HCT116 (cell line): ENCODE measurements around the gene DPP6. TPM values are rescaled to one million over a fixed set of nuclear protein-coding genes. Genes with fewer than 3 reads are reported as not detected.

Source experiments
- ATAC-seq: fragments of 200-7000 bp; cut with Tn5 transposase; 2 replicates; pipeline ENCODE4 v1.9.1; 2020; ENCODE audit warnings: mild to moderate bottlenecking, moderate library complexity
- BruUV-seq: library from RNA; stranded (reverse); fragments of 400-500 nt; replicated peaks from 2 replicates; lab custom pipeline; 2021; lab: Mats Ljungman, UMichigan
- CTCF ChIA-PET: fragments of 300-600 bp; sonication (Branson Sonifier 250); formaldehyde crosslinking; loops from one replicate; lab custom pipeline; 2021; ENCODE audit warnings: antibody characterized with exemption; lab: Charles Lee
- POLR2A ChIA-PET: fragments of 300-600, 350-600 bp; sonication (Branson Sonifier 250); formaldehyde crosslinking; loops from one replicate; lab custom pipeline; 2021; ENCODE audit warnings: antibody characterized with exemption; lab: Charles Lee
- RAD21 ChIA-PET, 2 experiments: fragments of 300-600 bp; sonication (Branson Sonifier 250); formaldehyde crosslinking; loops; one replicate each; lab custom pipeline; 2023; ENCODE audit warnings: low total read pairs in 2 of 2; ENCODE audit not compliant: uncharacterized antibody in 2 of 2, unreplicated experiment in 2 of 2, low non-redundant PET in 1 of 2; lab: Charles Lee
- DNase-seq: peaks from one replicate; pipeline ENCODE4 v3.0.0-alpha.2; 2010; ENCODE audit warnings: low read depth, low spot score
- H2AFZ ChIP-seq: fragments of 200-600 bp; shearing (Covaris generic), sonication (generic); 2 replicates; pipeline ENCODE4 v1.6.1; 2017; ENCODE audit warnings: low read depth, mixed run types, mixed read lengths, antibody characterized with exemption, low read length; ENCODE audit not compliant: poor library complexity, severe bottlenecking
- H3K27ac ChIP-seq: 2 replicates; pipeline ENCODE4 v1.5.1; 2012; ENCODE audit warnings: low read depth, low read length
- H3K27me3 ChIP-seq: fragments of 200-600 bp; sonication (generic); 2 replicates; pipeline ENCODE4 v1.6.1; 2016; ENCODE audit warnings: mixed run types, low read length, mixed read lengths; ENCODE audit not compliant: insufficient read depth
- H3K36me3 ChIP-seq, 2 experiments: fragments of 200-500 bp in 1 of 2; fragments of 200-600 bp in 1 of 2; sonication (Bioruptor generic) in 1 of 2; sonication (generic) in 1 of 2; 2 replicates each; pipeline versions ENCODE4 v1.5.1 to v1.6.1; 2014 to 2016; ENCODE audit warnings: low read length in 2 of 2, inconsistent platforms in 1 of 2, mixed read lengths in 1 of 2, mixed run types in 1 of 2; ENCODE audit not compliant: insufficient read depth in 2 of 2, control insufficient read depth in 1 of 2
- H3K4me1 ChIP-seq, 2 experiments: fragments of 200-600 bp in 1 of 2; sonication (generic) in 1 of 2; 2 replicates each; pipeline versions ENCODE4 v1.5.1 to v1.6.1; 2012 to 2017; ENCODE audit warnings: low read length in 2 of 2, inconsistent platforms in 1 of 2, mild to moderate bottlenecking in 1 of 2, mixed read lengths in 1 of 2, mixed run types in 1 of 2, moderate library complexity in 1 of 2; ENCODE audit not compliant: insufficient read depth in 2 of 2, control insufficient read depth in 1 of 2
- H3K4me2 ChIP-seq: fragments of 200-600 bp; sonication (generic); 2 replicates; pipeline ENCODE4 v1.6.1; 2017; ENCODE audit warnings: mixed run types, low read length, mixed read lengths
- H3K4me3 ChIP-seq, 2 experiments: fragments of 200-600 bp in 1 of 2; sonication (generic) in 1 of 2; replicated peaks in 1 of 2; 2 replicates each; pipeline ENCODE4 v1.5.1; 2011 to 2016; ENCODE audit warnings: low read length in 2 of 2, control low read depth in 1 of 2, low read depth in 1 of 2, mild to moderate bottlenecking in 1 of 2, mixed read lengths in 1 of 2, mixed run types in 1 of 2
- H3K79me2 ChIP-seq: fragments of 200-600 bp; sonication (generic); 2 replicates; pipeline ENCODE4 v1.6.1; 2017; ENCODE audit warnings: mild to moderate bottlenecking, mixed run types, low read length, moderate library complexity, mixed read lengths; ENCODE audit not compliant: insufficient read depth
- H3K9ac ChIP-seq: fragments of 200-600 bp; sonication (generic); 2 replicates; pipeline ENCODE4 v1.6.1; 2016; ENCODE audit warnings: low read length, mixed read lengths
- H3K9me2 ChIP-seq: fragments of 200-600 bp; sonication (generic), shearing (Covaris generic); 2 replicates; pipeline ENCODE4 v1.6.1; 2017; ENCODE audit warnings: mixed run types, mild to moderate bottlenecking, moderate library complexity; ENCODE audit not compliant: insufficient read depth
- H3K9me3 ChIP-seq, 2 experiments: fragments of 200-500 bp in 1 of 2; fragments of 200-600 bp in 1 of 2; sonication (Bioruptor generic) in 1 of 2; sonication (generic) in 1 of 2; 2 replicates each; pipeline ENCODE4 v1.6.1; 2014 to 2017; ENCODE audit warnings: low read length in 2 of 2, mixed read lengths in 2 of 2, inconsistent platforms in 1 of 2, low read depth in 1 of 2, mild to moderate bottlenecking in 1 of 2, mixed run types in 1 of 2, moderate library complexity in 1 of 2; ENCODE audit not compliant: control insufficient read depth in 1 of 2, insufficient read depth in 1 of 2
- H4K20me1 ChIP-seq: fragments of 200-600 bp; sonication (generic), shearing (Covaris generic); 2 replicates; pipeline ENCODE4 v1.6.1; 2017; ENCODE audit warnings: mixed run types, mild to moderate bottlenecking, moderate library complexity; ENCODE audit not compliant: insufficient read depth
- CBX3 ChIP-seq: IDR thresholded peaks from 2 replicates; pipeline ENCODE4 v1.6.1; 2012; ENCODE audit warnings: low read depth
- EGR1 ChIP-seq: IDR thresholded peaks from 2 replicates; pipeline ENCODE4 v1.6.1; 2012; ENCODE audit warnings: low read depth
- FOSL1 ChIP-seq: IDR thresholded peaks from 2 replicates; pipeline ENCODE4 v1.6.1; 2012; ENCODE audit warnings: low read depth
- POLR2AphosphoS5 ChIP-seq: IDR thresholded peaks from 2 replicates; pipeline ENCODE4 v1.6.1; 2011; ENCODE audit warnings: mild to moderate bottlenecking, low read depth, low read length, moderate library complexity
- intact Hi-C: fragments of 100-400 bp; cut with micrococcal nuclease; formaldehyde crosslinking; loops from 2 replicates; pipeline ENCODE4 v1.10.0; 2022
- total RNA-seq: library from RNA; stranded (reverse); gene quantifications from one replicate; pipeline ENCODE4 v1.2.1, GENCODE V29; 2021; ENCODE audit not compliant: unreplicated experiment
- TF ChIP-seq, protein P1 (sequence below): IDR thresholded peaks from 2 replicates; pipeline ENCODE4 v1.6.1; 2012
- TF ChIP-seq, protein P2 (sequence below): IDR thresholded peaks from 2 replicates; pipeline ENCODE4 v1.6.1; 2012
- TF ChIP-seq, protein P3 (sequence below), 3 experiments: fragments of 200-600 bp in 1 of 3; sonication (generic) in 1 of 3; IDR thresholded peaks in 2 of 3; conservative IDR thresholded peaks in 1 of 3; 2 replicates each; pipeline ENCODE4 v1.5.1; 2012 to 2017; ENCODE audit warnings: low read depth in 2 of 3, low read length in 2 of 3, antibody characterized with exemption in 1 of 3, borderline replicate concordance in 1 of 3, control low read depth in 1 of 3, mild to moderate bottlenecking in 1 of 3, mixed read lengths in 1 of 3, mixed run types in 1 of 3, moderate library complexity in 1 of 3; ENCODE audit not compliant: insufficient read depth in 1 of 3

The DPP6 gene
- total RNA-seq, 1 experiment from 2014 or later, result not detected

DNA sequence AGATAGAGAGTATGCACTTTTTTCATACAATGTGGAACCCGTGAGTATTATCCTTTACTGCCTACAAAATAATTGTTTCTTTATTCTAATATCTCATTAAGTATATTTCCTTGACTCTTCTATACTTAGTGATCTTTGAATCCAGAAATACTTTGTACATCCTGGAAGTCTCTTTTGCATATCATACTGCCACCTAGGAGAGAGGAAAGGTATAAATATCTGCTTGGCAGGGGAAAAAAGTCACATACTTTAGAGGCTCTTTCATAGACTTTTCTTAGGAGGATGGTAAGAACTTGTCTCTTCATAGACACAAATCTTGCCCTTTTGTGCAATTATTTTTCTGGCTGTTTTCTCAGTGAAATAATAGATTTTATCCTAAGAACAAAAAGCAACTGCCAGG is 514.7 kb downstream of the DPP6 start:
- POLR2A ChIA-PET, result no interaction called here
- peaks cover 0 to 9% of the 10 kb centered on the region in 2 experiments; a peak in 1 of 4 replicates for H3K9me3 ChIP-seq
- RAD21 ChIA-PET, result no interaction called here
- H3K27me3 ChIP-seq, result no peaks in the 10 kb centered on the region
- H3K79me2 ChIP-seq, result no peaks in the 10 kb centered on the region
- no peak overlapping the region for H3K4me3 ChIP-seq
- no peaks in the 10 kb centered on the region for H4K20me1 ChIP-seq
- intact Hi-C loops, result no loop called here
- no peak overlapping the region for H3K9ac ChIP-seq
- no peak overlapping the region for H2AFZ ChIP-seq
- CTCF ChIA-PET, result no interaction called here
- no peaks in the 10 kb centered on the region for H3K4me1 ChIP-seq
- DNase-seq (no peak), ATAC-seq (no peak)
- H3K27ac ChIP-seq, result no peak overlapping the region
- no peak overlapping the region for H3K4me2 ChIP-seq
- no peaks in the 10 kb centered on the region for H3K36me3 ChIP-seq
- TF ChIP-seq FOSL1 (no peak), CBX3 (no peak)
- TF ChIP-seq, protein P1, sequence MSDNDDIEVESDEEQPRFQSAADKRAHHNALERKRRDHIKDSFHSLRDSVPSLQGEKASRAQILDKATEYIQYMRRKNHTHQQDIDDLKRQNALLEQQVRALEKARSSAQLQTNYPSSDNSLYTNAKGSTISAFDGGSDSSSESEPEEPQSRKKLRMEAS, result no peak
- TF ChIP-seq, protein P2, sequence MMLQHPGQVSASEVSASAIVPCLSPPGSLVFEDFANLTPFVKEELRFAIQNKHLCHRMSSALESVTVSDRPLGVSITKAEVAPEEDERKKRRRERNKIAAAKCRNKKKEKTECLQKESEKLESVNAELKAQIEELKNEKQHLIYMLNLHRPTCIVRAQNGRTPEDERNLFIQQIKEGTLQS, result no peak
- TF ChIP-seq, protein P3, sequence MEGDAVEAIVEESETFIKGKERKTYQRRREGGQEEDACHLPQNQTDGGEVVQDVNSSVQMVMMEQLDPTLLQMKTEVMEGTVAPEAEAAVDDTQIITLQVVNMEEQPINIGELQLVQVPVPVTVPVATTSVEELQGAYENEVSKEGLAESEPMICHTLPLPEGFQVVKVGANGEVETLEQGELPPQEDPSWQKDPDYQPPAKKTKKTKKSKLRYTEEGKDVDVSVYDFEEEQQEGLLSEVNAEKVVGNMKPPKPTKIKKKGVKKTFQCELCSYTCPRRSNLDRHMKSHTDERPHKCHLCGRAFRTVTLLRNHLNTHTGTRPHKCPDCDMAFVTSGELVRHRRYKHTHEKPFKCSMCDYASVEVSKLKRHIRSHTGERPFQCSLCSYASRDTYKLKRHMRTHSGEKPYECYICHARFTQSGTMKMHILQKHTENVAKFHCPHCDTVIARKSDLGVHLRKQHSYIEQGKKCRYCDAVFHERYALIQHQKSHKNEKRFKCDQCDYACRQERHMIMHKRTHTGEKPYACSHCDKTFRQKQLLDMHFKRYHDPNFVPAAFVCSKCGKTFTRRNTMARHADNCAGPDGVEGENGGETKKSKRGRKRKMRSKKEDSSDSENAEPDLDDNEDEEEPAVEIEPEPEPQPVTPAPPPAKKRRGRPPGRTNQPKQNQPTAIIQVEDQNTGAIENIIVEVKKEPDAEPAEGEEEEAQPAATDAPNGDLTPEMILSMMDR (IDR thresholded peaks at IDR 0.05 in 2 of 3, conservative IDR thresholded peaks at IDR 0.05 in 1 of 3; ENCODE audit: borderline replicate concordance in 1 of 3, insufficient read depth in 1 of 3, low read depth in 2 of 3, low read length in 2 of 3), result no peak
- no peaks in the 10 kb centered on the region for H3K9me2 ChIP-seq
- no TSS peak for BruUV-seq

DNA sequence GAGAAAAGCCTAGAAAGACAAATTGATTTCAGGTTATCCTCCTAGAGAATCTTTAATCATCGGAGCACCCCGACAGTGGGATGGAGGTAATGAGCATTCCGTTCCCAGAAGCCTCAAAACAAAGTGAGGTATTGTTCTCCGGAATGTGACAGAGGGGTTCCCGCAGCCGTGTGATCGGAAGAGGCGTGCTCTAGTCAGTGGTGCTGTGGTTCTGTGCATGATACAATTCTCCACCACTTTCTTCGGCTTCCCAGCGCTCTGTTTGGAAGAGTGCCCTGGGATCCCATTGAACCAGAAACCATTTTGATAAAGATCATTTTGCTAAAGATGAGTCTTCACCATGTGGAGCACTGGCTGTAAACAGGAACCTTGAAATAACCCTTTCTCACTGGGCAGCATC is 516.1 kb downstream of the DPP6 start:
- CTCF ChIA-PET, result no interaction called here
- no peak for TF ChIP-seq POLR2AphosphoS5
- TF ChIP-seq, protein P2, result no peak
- no peak for TF ChIP-seq EGR1
- H3K4me2 ChIP-seq, result no peak overlapping the region
- no TSS peak for BruUV-seq
- no peaks in the 10 kb centered on the region for H3K79me2 ChIP-seq
- DNase-seq, result no peak
- no peak for ATAC-seq
- H2AFZ ChIP-seq, result no peak overlapping the region
- H3K9me3 ChIP-seq, result peaks cover 0 to 9% of the 10 kb centered on the region in 2 experiments; a peak in 2 of 4 replicates
- no peaks in the 10 kb centered on the region for H3K36me3 ChIP-seq
- POLR2A ChIA-PET, result no interaction called here
- H3K9me2 ChIP-seq, result no peaks in the 10 kb centered on the region
- H3K27me3 ChIP-seq, result no peaks in the 10 kb centered on the region
- H3K4me1 ChIP-seq, result no peaks in the 10 kb centered on the region
- RAD21 ChIA-PET, result no interaction called here
- intact Hi-C loops, result no loop called here
- H3K4me3 ChIP-seq, result no peak overlapping the region
- no peaks in the 10 kb centered on the region for H4K20me1 ChIP-seq
- no peak overlapping the region for H3K9ac ChIP-seq
- H3K27ac ChIP-seq, result no peak overlapping the region
